A549 (cell line): ENCODE measurements around the gene TNS3. TPM values are rescaled to one million over a fixed set of nuclear protein-coding genes. Genes with fewer than 3 reads are reported as not detected.

Experiments used
- ATAC-seq, 2 experiments: fragments of 200-7000 bp in 1 of 2; fragments of >200 bp in 1 of 2; cut with Nextera tagmentation in 1 of 2; cut with Tn5 transposase in 1 of 2; 3 replicates each; pipeline versions ENCODE4 v1.8.0 to v1.9.1; 2018 to 2020; ENCODE audit warnings: mild to moderate bottlenecking in 1 of 2, moderate library complexity in 1 of 2
- CTCF ChIA-PET: fragments of 300-600 bp; sonication (Branson Sonifier 250); formaldehyde crosslinking; extraction: SDS; loops from one replicate; lab custom pipeline; 2021; ENCODE audit warnings: antibody characterized with exemption, inconsistent platforms; lab: Yijun Ruan, JAX
- POLR2A ChIA-PET: fragments of 350-600 bp; formaldehyde crosslinking; extraction: SDS; loops from one replicate; lab custom pipeline; 2021; ENCODE audit warnings: antibody characterized with exemption, inconsistent platforms; lab: Yijun Ruan, JAX
- DNase-seq, 2 experiments: peaks; one replicate each; pipeline versions ENCODE4 v3.0.0 to v3.0.0-alpha.2; 2011 to 2016; ENCODE audit warnings: low read depth in 1 of 2, low spot score in 1 of 2
- FAIRE-seq: peaks from 2 replicates; lab custom pipeline; 2011; peaks lifted over from hg19 to GRCh38; lab: Jason Lieb, UNC
- H3K27ac ChIP-seq, 2 experiments: fragments of >200 bp; sonication (Bioruptor Twin); formaldehyde crosslinking; 3 replicates each; pipeline ENCODE4 v1.5.1; 2016 to 2017
- H3K4me1 ChIP-seq: fragments of >200 bp; sonication (Bioruptor Twin); formaldehyde crosslinking; 3 replicates; pipeline ENCODE4 v1.6.1; 2016
- H3K4me2 ChIP-seq: fragments of >200 bp; sonication (Bioruptor Twin); formaldehyde crosslinking; 3 replicates; pipeline ENCODE4 v1.6.1; 2016
- H3K4me3 ChIP-seq: fragments of >200 bp; sonication (Bioruptor Twin); formaldehyde crosslinking; 3 replicates; pipeline ENCODE4 v1.5.1; 2016
- H3K9me3 ChIP-seq: fragments of >200 bp; sonication (Bioruptor Twin); formaldehyde crosslinking; 3 replicates; pipeline ENCODE4 v1.6.1; 2016
- ATOH8 ChIP-seq: fragments of 250-450 bp; sonication (Bioruptor Pico); IDR thresholded peaks from 2 replicates; pipeline ENCODE4 v1.5.0; 2020; ENCODE audit warnings: low read depth, mild to moderate bottlenecking, moderate library complexity
- BHLHE40 ChIP-seq: IDR thresholded peaks from 2 replicates; pipeline ENCODE4 v1.6.1; 2012; ENCODE audit warnings: low read depth, low read length, inconsistent platforms
- CHD4 ChIP-seq: fragments of 200-600 bp; sonication (generic); IDR thresholded peaks from 2 replicates; pipeline ENCODE4 v1.6.1; 2016; ENCODE audit warnings: antibody characterized with exemption, mild to moderate bottlenecking, borderline replicate concordance
- E2F6 ChIP-seq: IDR thresholded peaks from 2 replicates; pipeline ENCODE4 v1.6.1; 2012; ENCODE audit warnings: low read depth, borderline replicate concordance
- GATA3 ChIP-seq: IDR thresholded peaks from 2 replicates; pipeline ENCODE4 v1.6.1; 2012; ENCODE audit warnings: borderline replicate concordance
- HES2 ChIP-seq: fragments of >200 bp; sonication (Bioruptor Twin); formaldehyde crosslinking; IDR thresholded peaks from 2 replicates; pipeline ENCODE4 v1.6.1; 2016
- HMGXB4 ChIP-seq: fragments of 250-450 bp; sonication (Bioruptor Pico); IDR thresholded peaks from 2 replicates; pipeline ENCODE4 v1.5.0; 2021; ENCODE audit warnings: mild to moderate bottlenecking, moderate library complexity, borderline replicate concordance
- HOXB13 ChIP-seq: fragments of 250-450 bp; sonication (Bioruptor Pico); IDR thresholded peaks from 2 replicates; pipeline ENCODE4 v1.5.0; 2020; ENCODE audit warnings: low read depth, mild to moderate bottlenecking, moderate library complexity
- JUN ChIP-seq, 2 experiments: fragments of >200 bp; sonication (Bioruptor Twin); formaldehyde crosslinking; IDR thresholded peaks; 2 replicates in 1 of 2; 3 replicates in 1 of 2; pipeline ENCODE4 v1.6.1; 2016 to 2017
- JUNB ChIP-seq: fragments of >200 bp; sonication (Bioruptor Twin); formaldehyde crosslinking; IDR thresholded peaks from 2 replicates; pipeline ENCODE4 v1.6.1; 2016
- KDM5A ChIP-seq: fragments of 200-600 bp; sonication (generic); IDR thresholded peaks from 2 replicates; pipeline ENCODE4 v1.6.1; 2016; ENCODE audit warnings: antibody characterized with exemption, mild to moderate bottlenecking
- NFE2L2 ChIP-seq: fragments of 150-350 bp; conservative IDR thresholded peaks from 2 replicates; pipeline ENCODE4 v1.6.1; 2014; ENCODE audit warnings: low read length
- NPAS2 ChIP-seq: fragments of 250-450 bp; sonication (Bioruptor Pico); IDR thresholded peaks from 2 replicates; pipeline ENCODE4 v1.8.0; 2022; ENCODE audit warnings: mild to moderate bottlenecking, moderate library complexity, borderline replicate concordance
- PHF8 ChIP-seq: fragments of 200-600 bp; sonication (generic); IDR thresholded peaks from 2 replicates; pipeline ENCODE4 v1.6.1; 2016; ENCODE audit warnings: low read depth, mild to moderate bottlenecking, antibody characterized with exemption, moderate library complexity, borderline replicate concordance
- POLR2AphosphoS2 ChIP-seq: conservative IDR thresholded peaks from 2 replicates; pipeline ENCODE4 v1.6.1; 2012; ENCODE audit warnings: low read length, improper control_type of control experiment, inconsistent platforms
- RAD21 ChIP-seq, 2 experiments: fragments of >200 bp in 1 of 2; sonication (Bioruptor Twin) in 1 of 2; formaldehyde crosslinking in 1 of 2; IDR thresholded peaks in 1 of 2; conservative IDR thresholded peaks in 1 of 2; 2 replicates in 1 of 2; 3 replicates in 1 of 2; pipeline ENCODE4 v1.6.1; 2012 to 2018; ENCODE audit warnings: inconsistent platforms in 1 of 2
- RFX5 ChIP-seq: fragments of 450-650 bp; IDR thresholded peaks from 2 replicates; pipeline ENCODE4 v1.7.1; 2014; ENCODE audit warnings: antibody characterized with exemption, mild to moderate bottlenecking, moderate library complexity
- SREBF2 ChIP-seq: fragments of 450-650 bp; IDR thresholded peaks from 2 replicates; pipeline ENCODE4 v1.6.1; 2014; ENCODE audit warnings: mild to moderate bottlenecking, moderate library complexity
- TFCP2L1 ChIP-seq: fragments of 250-450 bp; sonication (Bioruptor Pico); IDR thresholded peaks from 2 replicates; pipeline ENCODE4 v1.5.0; 2021; ENCODE audit warnings: mild to moderate bottlenecking
- ZFP36 ChIP-seq: fragments of 450-650 bp; IDR thresholded peaks from 2 replicates; pipeline ENCODE4 v1.6.1; 2014; ENCODE audit warnings: borderline replicate concordance; ENCODE audit not compliant: partially characterized antibody
- ZSCAN20 ChIP-seq: fragments of 250-450 bp; sonication (Bioruptor Pico); IDR thresholded peaks from 2 replicates; pipeline ENCODE4 v1.8.0; 2022; ENCODE audit warnings: mild to moderate bottlenecking, moderate library complexity
- WGBS: methylation state at CpG from one replicate; pipeline ENCODE4 v1.1.6; 2017; ENCODE audit errors: missing lambda C conversion rate; 5-methylcytosine and 5-hydroxymethylcytosine counted together
- polyA plus RNA-seq, 4 experiments: library from polyadenylated mRNA; depleted of rRNA in 3 of 4; stranded (reverse); fragments of >200 nt; fragmentation: RNase III in 1 of 4; extraction: RNeasy Plus Mini Kit Qiagen cat#74134 plus additional on column Dnase treatment in 1 of 4; gene quantifications; 2 replicates in 3 of 4; 3 replicates in 1 of 4; pipeline ENCODE4 v1.2.3, GENCODE V29; 2011 to 2017

TNS3 gene
- polyA plus RNA-seq, 2 of the 4 experiments (the other 2 are of a cell fraction), result 107 to 134 TPM

- 98% methylated on average over 11 of the region's 11 CpGs for WGBS
- CTCF ChIA-PET, result no interaction called here
- no peak for ATAC-seq
These were observed 190.2 kb downstream of the TNS3 start for GRCh38 chr7:47391726-47392125.

GRCh38 chr7:47390914-47391313 is 191.0 kb downstream of the TNS3 start:
- POLR2A ChIA-PET, result no interaction called here
- Histone ChIP-seq H3K4me1 (0 out of 3 replicates have a peak, but pooled peaks cover 5% of the 10 kb centered on the region), H3K9me3 (no peaks in the 10 kb centered on the region), H3K4me2 (no peak overlapping the region), H3K4me3 (no peak overlapping the region), H3K27ac (no peak overlapping the region)
- 93% methylated on average over 8 of the region's 8 CpGs for whole genome bisulfite sequencing
- peak in 1 of 2 experiments; percentile 3; a peak in 1 of 6 replicates for ATAC-seq
- DNase-seq, result no peak
- no peak for TF ChIP-seq CHD4
- no peak for TF ChIP-seq ZSCAN20 (CRISPR knock-in tag)
- no peak for TF ChIP-seq TFCP2L1 (CRISPR knock-in tag)
- no peak for TF ChIP-seq E2F6
- no peak for TF ChIP-seq ZFP36
- no peak for TF ChIP-seq BHLHE40
- TF ChIP-seq JUNB, result no peak
- TF ChIP-seq POLR2AphosphoS2, result no peak
- TF ChIP-seq HOXB13 (CRISPR knock-in tag), result no peak
- no peak for TF ChIP-seq ATOH8
- no peak for TF ChIP-seq KDM5A
- CTCF ChIA-PET, result no interaction called here
- FAIRE-seq, result no peak

More at GRCh38 chr7:47391726-47392125, 190.2 kb downstream of the TNS3 start:
- no peak for DNase-seq
- H3K4me2 ChIP-seq, result no peak overlapping the region
- H3K4me3 ChIP-seq, result no peak overlapping the region
- no peaks in the 10 kb centered on the region for H3K9me3 ChIP-seq
- TF ChIP-seq HMGXB4 (no peak), GATA3 (no peak), JUN (IDR thresholded peaks at IDR 0.05) (no peak), PHF8 (no peak), RAD21 (conservative IDR thresholded peaks at IDR 0.05 in 1 of 2, IDR thresholded peaks at IDR 0.05 in 1 of 2) (no peak), NFE2L2 (no peak), HES2 (no peak), RFX5 (no peak), SREBF2 (no peak), KDM5A (no peak), NPAS2 (CRISPR knock-in tag) (no peak)
- H3K4me1 ChIP-seq, result 0 out of 3 replicates have a peak, but pooled peaks cover 5% of the 10 kb centered on the region
- FAIRE-seq, result no peak
- H3K27ac ChIP-seq, result no peak overlapping the region
- POLR2A ChIA-PET, result no interaction called here
